Measurements from ENCODE around the gene OGFR. TPM values are rescaled to one million over a fixed set of nuclear protein-coding genes. Genes with fewer than 3 reads are reported as not detected.

Gene OGFR
- total RNA-seq, 2 donors from 2014 or later: 60.2 to 76.9 TPM

- no peak overlapping the region for H3K27ac ChIP-seq
- 74% methylated on average over 24 of the region's 24 CpGs for WGBS
- intact Hi-C loops (cut with DNase I): no loop called here
- no peaks in the 10 kb centered on the region for H3K36me3 ChIP-seq
- no peaks in the 10 kb centered on the region for H3K4me1 ChIP-seq (replicated peaks)
- H3K27me3 ChIP-seq (replicated peaks; ENCODE audit: insufficient read depth): peaks cover 4% of the 10 kb centered on the region
- no peak for DNase-seq (ENCODE audit: low spot score)
- TF ChIP-seq CTCF (IDR thresholded peaks at IDR 0.05): no peak
- no peak for TF ChIP-seq POLR2AphosphoS5 (IDR thresholded peaks at IDR 0.05)
- TF ChIP-seq POLR2A (IDR thresholded peaks at IDR 0.05): no peak
- no peaks in the 10 kb centered on the region for H3K9me3 ChIP-seq
- no peak overlapping the region for H3K4me3 ChIP-seq
Measured at GRCh38 chr20:62778601-62779416, 25.8 kb upstream of the OGFR start.

- H3K27ac ChIP-seq: no peak overlapping the region
- no peak overlapping the region for H3K4me3 ChIP-seq
- WGBS: 82% methylated on average over 7 of the region's 7 CpGs
- TF ChIP-seq POLR2AphosphoS5 (IDR thresholded peaks at IDR 0.05): no peak
- TF ChIP-seq POLR2A (IDR thresholded peaks at IDR 0.05): no peak
- no peak for TF ChIP-seq CTCF (IDR thresholded peaks at IDR 0.05)
- no peaks in the 10 kb centered on the region for H3K9me3 ChIP-seq
- no peak for DNase-seq (ENCODE audit: low spot score)
- intact Hi-C loops (cut with DNase I): no loop called here
- peaks cover 4% of the 10 kb centered on the region for H3K27me3 ChIP-seq (replicated peaks; ENCODE audit: insufficient read depth)
- H3K36me3 ChIP-seq: no peaks in the 10 kb centered on the region
- no peaks in the 10 kb centered on the region for H3K4me1 ChIP-seq (replicated peaks)
Measured at GRCh38 chr20:62779417-62779685, 25.3 kb upstream of the OGFR start.

GRCh38 chr20:62780204-62780603 is 24.4 kb upstream of the OGFR start:
- H3K36me3 ChIP-seq: no peaks in the 10 kb centered on the region
- peaks cover 4% of the 10 kb centered on the region for H3K27me3 ChIP-seq (replicated peaks; ENCODE audit: insufficient read depth)
- TF ChIP-seq CTCF (IDR thresholded peaks at IDR 0.05): no peak
- no peak for TF ChIP-seq POLR2A (IDR thresholded peaks at IDR 0.05)
- no peak for TF ChIP-seq POLR2AphosphoS5 (IDR thresholded peaks at IDR 0.05)
- no peaks in the 10 kb centered on the region for H3K4me1 ChIP-seq (replicated peaks)
- no peak for DNase-seq (ENCODE audit: low spot score)
- H3K9me3 ChIP-seq: no peaks in the 10 kb centered on the region
- H3K4me3 ChIP-seq: no peak overlapping the region
- no peak overlapping the region for H3K27ac ChIP-seq
- intact Hi-C loops (cut with DNase I): loop anchor here (5.0 kb wide), 1 partner anchor 93 kb away; no protein-coding TSS in a partner anchor
- 38% methylated on average over 19 of the region's 20 CpGs for WGBS

- no peaks in the 10 kb centered on the region for H3K36me3 ChIP-seq
- H3K4me1 ChIP-seq (replicated peaks): no peaks in the 10 kb centered on the region
- no peak for DNase-seq (ENCODE audit: low spot score)
- TF ChIP-seq CTCF (IDR thresholded peaks at IDR 0.05): no peak
- TF ChIP-seq POLR2AphosphoS5 (IDR thresholded peaks at IDR 0.05): no peak
- no peak for TF ChIP-seq POLR2A (IDR thresholded peaks at IDR 0.05)
- H3K27me3 ChIP-seq (replicated peaks; ENCODE audit: insufficient read depth): no peaks in the 10 kb centered on the region
- intact Hi-C loops (cut with DNase I): loop anchor here (5.0 kb wide), 1 partner anchor 93 kb away; no protein-coding TSS in a partner anchor
- H3K27ac ChIP-seq: no peak overlapping the region
- H3K9me3 ChIP-seq: no peaks in the 10 kb centered on the region
- no peak overlapping the region for H3K4me3 ChIP-seq
- WGBS: 77% methylated on average over 14 of the region's 17 CpGs
Measured at GRCh38 chr20:62780696-62781095, 23.9 kb upstream of the OGFR start.

All from prostate gland (tissue), 2 donors.